GF-D8 (cell line): ENCODE results near the gene CNR1.
"Not testable (repeated sequence)": the region's sequence is repeated elsewhere in the genome, so short reads cannot be mapped to it uniquely, and the experiment has no call there.

Experiments used
- DNase-seq: peaks from one replicate; lab custom pipeline; 2025; lab: John Stamatoyannopoulos, UW

Gene CNR1

DNA sequence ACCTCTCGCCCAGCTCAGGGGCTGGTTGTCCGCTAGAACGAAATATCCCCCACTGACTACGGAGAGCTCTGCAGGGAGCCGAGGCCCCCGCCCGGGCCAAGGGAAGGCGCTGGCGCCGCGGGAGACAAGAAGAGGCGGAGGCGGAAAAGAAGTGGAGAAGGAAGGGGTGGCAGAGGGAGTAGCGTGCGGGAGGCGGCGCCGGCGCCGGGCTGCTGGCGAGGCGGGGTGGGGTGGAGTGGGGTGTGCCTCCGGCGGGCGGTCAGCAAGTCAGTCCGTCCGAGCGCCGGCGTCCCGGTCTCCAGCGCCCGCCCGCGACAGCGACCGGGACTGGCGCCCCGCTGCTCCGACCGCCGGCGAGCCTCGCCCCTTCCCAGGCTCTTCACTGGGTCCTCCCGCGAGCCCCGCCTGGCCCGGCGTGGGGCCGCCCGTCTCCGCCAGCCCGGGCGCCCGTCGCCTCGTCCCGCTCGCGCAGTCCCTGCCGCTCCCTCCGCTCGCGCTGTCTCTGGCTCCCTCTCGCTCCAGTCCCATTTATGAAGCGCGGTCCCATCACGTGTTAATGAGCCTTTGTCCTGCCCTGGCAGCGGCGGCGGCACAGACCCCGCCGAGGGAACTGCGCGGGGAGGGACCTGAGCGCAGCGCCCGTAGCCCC, at the start of gene CNR1:
CNR1 (minus strand) TSS at position 504 of the 649 bp plus-strand sequence. CDS start 21,073 bp downstream, outside the sequence.
- DNase-seq = no peak

- DNase-seq = no peak
Observed at GRCh38 chr6:88211446-88211845, 45.3 kb upstream of the CNR1 start.

- DNase-seq = no peak
Observed at GRCh38 chr6:88209301-88209700, 43.2 kb upstream of the CNR1 start.

DNA sequence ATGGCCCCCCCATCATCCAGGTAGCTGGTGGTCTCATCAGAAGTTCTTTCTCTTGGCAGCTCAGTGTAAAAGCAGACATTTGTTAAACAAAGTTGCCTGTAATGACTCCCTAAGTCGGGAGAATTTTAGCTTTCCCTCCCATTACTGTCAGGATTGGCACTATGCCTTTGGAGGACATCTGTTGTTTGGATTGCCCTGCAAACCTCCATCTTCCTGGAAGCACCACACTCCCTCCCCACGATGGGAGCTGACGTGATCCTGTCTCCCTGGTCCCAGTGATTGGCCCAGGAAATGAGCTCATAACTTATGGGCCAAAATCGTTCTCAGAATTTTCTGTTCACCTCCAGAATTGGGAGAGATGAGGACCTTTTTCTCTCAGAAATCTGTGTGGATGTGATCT, 42.6 kb upstream of the CNR1 start:
- DNase-seq = no peak

- not testable (repeated sequence) for DNase-seq
Observed at GRCh38 chr6:88201734-88202133, 35.6 kb upstream of the CNR1 start.

- DNase-seq = no peak
Observed at GRCh38 chr6:88184921-88185320, 18.8 kb upstream of the CNR1 start.

- DNase-seq = no peak
Observed at GRCh38 chr6:88183471-88183870, 17.3 kb upstream of the CNR1 start.

DNA sequence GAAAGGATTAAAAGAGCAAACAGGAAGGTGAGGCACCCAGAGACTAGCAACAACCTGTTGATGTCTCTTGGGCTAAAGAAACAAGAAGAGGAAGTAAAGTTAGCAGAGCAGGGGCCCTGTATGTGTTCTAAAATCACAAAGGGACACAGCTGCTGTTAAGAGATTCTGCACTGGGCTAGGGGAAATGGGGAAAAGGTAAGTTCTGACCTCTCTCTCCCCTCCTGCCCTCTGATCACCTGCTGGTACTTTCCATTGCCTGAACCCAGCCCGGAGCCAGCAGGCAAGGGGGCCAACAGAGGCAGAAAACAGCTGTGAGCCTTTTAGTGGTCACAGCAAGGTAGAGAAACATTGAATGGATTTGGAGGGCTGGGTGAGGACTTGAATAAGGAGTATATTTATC, 13.5 kb upstream of the CNR1 start:
- DNase-seq = no peak

DNA sequence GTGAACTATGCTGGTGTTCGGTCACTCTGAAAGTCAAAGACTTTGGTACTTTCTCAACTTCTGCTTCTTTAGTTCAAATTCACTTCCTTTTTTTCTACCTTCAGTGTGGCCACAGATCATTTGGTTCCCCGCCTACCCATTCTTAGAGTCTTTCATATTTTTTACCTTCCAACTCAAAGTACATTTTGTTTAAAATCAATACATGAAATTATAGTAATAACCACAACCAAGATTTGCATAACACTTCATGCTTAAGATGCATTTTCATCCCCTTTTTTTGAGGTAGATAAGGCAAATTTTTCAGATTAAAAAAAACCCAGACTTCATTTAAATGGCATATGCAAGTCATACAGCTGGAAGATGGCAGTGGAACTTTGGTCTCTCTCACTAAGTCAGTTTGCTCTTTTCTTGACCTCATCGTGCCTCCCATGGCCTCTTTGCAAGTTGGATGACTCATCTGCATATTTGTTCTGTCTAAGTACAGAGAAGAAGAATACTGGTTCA, 11.9 kb upstream of the CNR1 start:
- DNase-seq = no peak

- no peak for DNase-seq
Observed at GRCh38 chr6:88174906-88175305, 8.8 kb upstream of the CNR1 start.

DNA sequence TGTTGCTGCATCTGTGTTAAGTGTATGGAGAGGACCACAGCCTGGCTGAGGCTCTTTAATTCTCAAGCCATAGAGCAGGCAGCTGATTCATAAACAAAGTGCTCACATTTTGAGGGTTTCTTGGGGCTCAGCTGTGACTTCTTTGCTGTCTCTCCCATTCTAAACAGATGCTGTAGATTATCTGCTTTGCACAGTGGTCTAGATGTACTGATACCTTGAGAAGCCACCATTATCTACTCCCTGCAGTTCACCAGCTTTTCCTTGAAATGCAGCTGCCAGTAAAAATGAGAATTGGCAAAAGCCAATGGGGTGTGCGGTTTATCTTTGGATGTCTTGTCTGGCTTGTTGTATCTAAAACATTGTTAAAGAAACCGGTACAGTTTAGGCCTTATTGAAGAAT, 5.2 kb upstream of the CNR1 start:
- DNase-seq = no peak

DNA sequence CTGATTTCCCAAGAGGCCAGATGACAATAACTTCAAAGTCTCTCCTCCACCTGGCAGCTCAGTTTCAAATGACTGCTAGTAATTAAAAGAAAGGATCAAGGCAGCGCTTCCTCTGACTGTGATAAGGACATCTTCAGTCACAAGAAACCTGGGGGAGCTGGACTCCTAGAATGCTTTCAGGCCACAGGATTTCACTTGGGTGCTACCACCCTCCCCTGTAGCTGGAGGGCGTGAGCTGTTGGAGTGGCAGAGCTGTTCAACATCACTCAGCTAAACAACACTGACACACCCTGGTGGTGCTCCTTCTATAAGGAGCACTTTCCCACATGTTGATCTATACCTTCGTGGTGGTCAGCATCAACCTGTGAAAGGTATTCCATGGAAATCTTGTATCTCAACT, 2.2 kb upstream of the CNR1 start:
- no peak for DNase-seq

DNA sequence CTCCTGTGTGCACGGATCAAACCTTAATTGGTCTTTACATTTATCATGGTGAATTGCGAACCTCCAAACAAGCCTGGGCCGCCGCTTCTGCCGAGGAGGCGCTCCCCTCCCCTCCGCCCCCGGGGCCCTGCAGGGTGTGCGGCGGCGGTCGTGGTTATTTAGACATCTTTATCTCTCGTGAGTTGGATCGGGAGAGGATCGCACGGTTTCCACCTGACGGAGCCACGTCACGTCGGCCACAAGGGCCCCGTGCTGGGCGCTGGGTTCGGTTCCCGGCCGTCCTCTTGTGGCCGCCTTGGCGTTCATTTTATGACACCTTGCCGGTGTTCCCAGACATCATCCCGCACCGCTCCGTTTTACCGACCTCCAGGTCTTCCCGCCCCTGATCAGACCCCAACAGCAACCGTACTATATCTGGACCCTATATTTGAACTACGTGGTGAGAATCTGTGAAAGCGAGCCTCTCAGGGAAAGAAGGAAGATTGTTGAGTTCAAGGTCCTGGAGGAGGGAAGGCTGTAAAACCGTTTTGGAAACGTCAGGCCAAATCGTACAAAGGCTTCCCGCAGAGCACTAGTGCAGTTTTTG, 1.3 kb upstream of the CNR1 start:
- DNase-seq = no peak

- no peak for DNase-seq
Observed at GRCh38 chr6:88166493-88167351, 575 bp upstream of the CNR1 start.

- no peak for DNase-seq
Observed at GRCh38 chr6:88165087-88165843, 882 bp downstream of the CNR1 start.

DNA sequence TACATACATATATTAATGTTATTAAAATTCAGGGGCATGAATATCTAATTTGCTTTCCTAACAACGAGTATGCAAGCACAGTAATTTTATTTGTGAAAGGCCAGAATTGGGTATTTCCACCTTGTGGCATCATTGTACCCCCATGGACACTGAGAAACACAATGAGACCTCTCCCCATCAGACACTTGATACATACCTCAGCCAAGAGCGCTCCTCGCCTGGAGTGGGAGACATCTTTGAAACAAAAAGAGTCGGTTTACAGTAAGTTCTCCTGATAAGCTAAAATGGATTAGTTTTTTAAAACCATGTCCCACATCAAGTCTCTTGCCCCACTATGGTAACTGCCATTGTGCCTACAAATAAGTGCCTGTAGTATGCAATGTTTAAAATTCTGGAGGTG, 2.1 kb downstream of the CNR1 start:
- no peak for DNase-seq

GRCh38 chr6:88163616-88164015, 2.5 kb downstream of the CNR1 start:
- DNase-seq = no peak

- no peak for DNase-seq
Observed at GRCh38 chr6:88161940-88162339, 4.2 kb downstream of the CNR1 start.

- DNase-seq = no peak
Observed at GRCh38 chr6:88157106-88157505, 9.0 kb downstream of the CNR1 start.

DNA sequence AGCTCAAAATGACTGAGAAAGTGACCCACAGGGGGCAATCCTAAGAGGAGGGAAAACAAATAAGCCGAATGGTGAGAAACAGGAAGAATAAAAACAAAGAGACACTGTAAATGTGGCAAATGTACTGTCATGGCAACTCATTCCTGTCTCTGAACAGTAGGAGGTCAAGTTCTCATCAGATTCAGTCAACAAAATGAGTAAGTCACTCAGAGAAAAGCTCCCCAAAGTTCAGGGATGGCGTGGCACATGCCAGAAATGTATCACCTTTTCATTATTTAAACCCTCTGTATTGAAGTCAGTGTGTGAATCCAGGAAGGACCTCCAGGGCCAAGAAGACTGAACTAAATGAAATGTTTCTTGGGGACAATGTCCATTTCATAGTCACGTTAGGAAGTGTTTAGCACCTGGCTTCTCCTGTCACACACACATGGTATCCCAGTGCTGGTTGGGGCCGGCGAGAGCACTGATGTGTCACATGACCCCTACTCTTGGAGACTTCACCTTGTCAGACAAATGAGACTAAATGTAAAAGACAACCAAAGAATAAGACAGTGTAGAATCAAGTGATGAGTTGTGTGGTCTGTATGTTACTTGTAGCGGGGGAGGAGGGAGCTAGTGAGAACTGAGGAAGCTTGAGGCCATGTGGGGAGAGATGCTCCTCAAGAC, 20.7 kb downstream of the CNR1 start:
- no peak for DNase-seq

DNA sequence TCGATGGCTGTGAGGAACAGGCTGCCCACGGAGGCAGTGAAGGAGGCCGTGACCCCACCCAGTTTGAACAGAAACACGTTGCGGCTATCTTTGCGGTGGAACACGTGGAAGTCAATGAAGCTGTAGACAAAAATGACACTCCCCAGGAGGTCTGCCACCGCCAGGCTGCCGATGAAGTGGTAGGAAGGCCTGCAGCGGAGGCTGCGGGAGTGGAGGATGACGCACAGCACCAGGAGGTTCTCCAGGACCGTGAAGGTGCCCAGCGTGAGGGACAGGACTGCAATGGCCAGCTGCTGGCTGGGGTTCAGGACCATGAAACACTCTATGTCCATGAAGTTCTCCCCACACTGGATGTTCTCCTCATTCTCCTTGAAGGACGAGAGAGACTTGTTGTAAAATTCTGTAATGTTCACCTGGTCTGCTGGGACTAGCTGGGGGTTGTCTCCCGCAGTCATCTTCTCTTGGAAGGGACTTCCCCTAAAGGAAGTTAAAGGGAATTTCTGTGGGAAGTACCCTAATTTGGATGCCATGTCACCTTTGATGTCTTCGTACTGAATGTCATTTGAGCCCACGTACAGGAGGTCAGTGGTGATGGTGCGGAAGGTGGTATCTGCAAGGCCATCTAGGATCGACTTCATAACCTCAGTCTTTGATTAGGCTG, 21.4 kb downstream of the CNR1 start:
- DNase-seq = no peak
